Measurements from ENCODE around the gene TNNT2.

Gene TNNT2

GRCh38 chr1:201403359-201403758 is 25.9 kb upstream of the TNNT2 start:
- no peak for DNase-seq

- no peak for DNase-seq
These were observed 24.2 kb upstream of the TNNT2 start for GRCh38 chr1:201401700-201402099.

DNA sequence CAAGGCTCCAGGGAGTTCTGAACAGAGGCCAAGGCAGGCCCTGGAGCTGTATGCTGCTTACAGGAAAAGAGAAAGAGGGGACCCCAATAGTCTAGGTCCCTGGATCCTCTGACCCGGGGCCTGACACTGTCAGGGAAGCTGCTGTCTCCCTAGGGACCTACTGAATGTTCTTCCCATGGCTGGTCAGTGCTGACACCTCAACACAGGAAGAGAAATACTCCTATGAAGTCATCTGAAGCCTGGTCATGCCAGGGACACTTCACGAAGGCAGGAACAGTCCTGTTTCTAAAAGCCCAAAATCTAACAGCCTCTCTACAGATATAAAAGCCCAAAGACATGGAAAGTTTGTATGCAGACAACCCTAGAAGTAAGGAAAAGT is 23.4 kb upstream of the TNNT2 start:
- DNase-seq, result no peak

DNA sequence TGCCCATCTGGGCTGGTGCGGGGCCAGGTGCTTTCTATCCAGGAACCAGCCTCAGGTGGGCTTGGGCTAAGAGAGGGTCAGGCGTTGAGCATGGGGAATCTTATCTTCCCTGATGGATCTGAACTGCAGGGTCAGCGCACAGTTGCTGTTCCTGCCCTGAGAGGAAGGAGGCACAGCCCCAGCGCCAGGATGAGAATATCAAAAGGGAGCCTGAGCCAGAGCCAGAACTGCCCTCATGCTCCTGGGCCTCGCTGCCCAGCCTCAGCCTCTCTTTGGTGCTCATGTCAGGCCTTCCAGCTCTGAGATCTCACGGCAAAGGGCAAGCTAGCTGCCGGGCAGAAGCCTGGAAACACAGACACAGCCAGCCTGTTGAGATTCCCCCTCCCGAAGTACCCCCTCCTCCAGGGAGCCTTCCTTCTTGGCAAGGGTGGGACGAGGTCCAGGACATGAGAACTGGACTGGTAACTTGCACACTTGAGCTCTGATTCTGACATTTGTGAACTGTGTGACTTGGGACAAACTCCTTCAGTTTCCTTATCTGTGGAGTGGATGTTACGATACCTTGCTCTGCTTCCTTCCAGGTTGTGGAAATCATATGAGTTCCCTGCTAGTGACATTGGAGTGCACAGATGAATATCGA is 22.9 kb upstream of the TNNT2 start:
- no peak for DNase-seq

- DNase-seq, result peak in 1 of 56 donors; percentile 25
These were observed 22.1 kb upstream of the TNNT2 start for GRCh38 chr1:201399352-201400126.

DNA sequence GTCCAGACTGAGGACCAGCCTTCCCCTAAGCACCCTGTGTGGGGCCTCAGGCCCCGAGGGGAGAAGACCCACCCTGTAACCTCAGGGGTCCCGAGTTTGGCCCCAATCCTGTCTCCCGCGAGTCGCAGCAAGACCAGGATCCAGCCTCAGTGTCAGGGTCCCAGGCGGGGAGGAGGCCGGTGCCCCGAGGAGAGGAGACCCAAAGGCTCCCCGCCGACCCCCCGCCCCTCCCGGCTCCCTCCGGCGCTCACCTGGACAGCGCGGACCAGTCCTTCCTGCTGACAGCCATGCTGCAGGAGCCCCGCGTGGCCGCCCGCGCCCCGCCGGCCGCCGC is 21.5 kb upstream of the TNNT2 start, which contains the start of gene LAD1:
TSS of gene LAD1 (minus strand) at position 307 of the 334 bp plus-strand sequence. CDS start at position 289, 18 bp downstream.
- DNase-seq, result no peak

- DNase-seq, result no peak
These were observed 20.2 kb upstream of the TNNT2 start for GRCh38 chr1:201397675-201398074.

- DNase-seq, result no peak
These were observed 19.5 kb upstream of the TNNT2 start for GRCh38 chr1:201396861-201397464.

DNA sequence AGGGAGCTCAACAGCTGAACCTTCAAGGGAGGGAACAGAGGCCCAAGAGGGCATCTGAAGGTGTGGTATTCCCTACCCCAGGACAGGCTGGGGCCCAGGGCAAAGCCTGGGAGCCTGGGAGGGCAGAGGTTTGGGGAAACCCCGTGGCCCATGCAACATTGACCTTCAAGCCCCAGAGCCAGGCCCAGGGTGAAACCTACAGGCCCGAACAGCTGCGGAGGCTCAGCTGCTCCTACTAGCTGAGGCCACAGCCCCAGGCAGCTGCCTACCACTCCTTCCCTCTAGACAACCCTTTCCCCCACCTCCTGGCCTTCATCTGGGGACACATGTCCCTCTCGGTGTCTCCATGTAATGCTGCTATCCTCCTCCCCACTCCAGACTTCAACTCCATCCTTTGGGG is 18.5 kb upstream of the TNNT2 start:
- no peak for DNase-seq

DNA sequence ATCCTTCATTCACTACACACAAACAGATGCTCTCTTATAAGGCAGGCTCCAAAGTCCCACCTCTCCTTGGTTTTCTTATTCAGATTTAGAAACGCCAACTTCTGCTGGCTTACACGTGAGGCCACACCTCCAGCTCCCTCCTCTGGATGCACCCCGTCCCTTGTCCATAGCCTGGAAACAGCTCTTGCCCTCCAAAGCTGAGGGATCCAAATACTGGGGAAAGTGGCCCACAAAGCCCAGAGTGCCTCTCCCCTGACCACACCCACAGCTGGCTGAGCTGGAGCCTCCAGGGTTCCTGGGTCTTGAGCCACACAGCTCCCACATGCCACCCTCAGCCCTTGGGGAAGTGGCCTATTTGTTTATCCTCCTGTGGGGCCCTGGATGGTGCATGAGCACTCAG is 17.1 kb upstream of the TNNT2 start:
- DNase-seq, result no peak

GRCh38 chr1:201393076-201393475 is 15.6 kb upstream of the TNNT2 start:
- no peak for DNase-seq

- DNase-seq, result no peak
These were observed 14.4 kb upstream of the TNNT2 start for GRCh38 chr1:201391651-201392511.

GRCh38 chr1:201391225-201391624 is 13.7 kb upstream of the TNNT2 start:
- DNase-seq, result no peak

DNA sequence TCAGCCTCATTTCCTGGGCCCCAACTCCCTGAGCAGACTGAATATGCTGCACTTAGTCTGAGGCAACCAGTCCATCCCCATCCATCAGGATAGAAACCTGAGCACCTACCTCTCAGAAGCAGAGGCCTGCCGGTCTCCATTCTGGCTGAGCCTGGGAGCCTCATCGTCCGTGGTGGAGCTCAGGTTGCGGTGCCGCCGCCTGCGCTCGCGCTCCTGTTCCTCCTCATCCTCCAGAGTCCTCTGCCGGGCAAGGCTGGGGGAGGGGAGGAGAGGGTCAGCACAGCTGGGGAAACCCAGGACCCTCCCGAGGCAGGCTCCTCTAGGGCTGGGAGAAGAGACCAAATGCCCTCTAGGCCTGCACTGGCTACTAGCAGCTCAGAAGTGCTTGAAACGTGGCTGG is 11.6 kb upstream of the TNNT2 start:
- DNase-seq, result no peak

GRCh38 chr1:201386208-201386607 is 8.7 kb upstream of the TNNT2 start:
- DNase-seq, result no peak

DNA sequence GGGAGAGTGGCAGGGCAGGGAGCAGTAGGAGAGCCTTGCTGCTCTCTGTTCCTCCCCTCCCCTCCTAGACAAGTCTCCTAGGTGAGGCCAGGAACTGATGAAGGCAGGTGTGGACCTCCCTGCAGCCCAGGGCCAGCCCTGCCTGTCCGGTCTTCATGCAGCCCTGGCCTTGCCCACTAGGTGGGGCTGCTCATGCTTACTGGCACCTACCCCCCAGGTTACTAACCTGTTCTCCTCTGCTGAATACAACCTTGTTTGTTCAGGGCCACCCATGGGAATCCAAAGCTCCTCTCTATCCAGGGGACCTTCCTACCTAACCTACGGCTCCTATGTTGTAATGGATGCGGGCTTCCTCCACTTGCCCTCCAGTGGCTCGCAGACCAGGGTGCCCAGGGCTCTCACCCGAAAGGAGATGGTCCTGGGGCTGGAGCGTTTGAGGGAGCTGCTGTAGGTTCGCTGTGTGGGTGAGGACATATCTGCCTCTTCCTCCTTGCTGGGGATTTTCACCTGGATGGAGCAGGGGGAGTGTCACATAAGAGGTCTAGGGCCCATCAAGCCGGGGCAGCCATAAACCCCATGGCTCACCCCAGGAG is 7.9 kb upstream of the TNNT2 start:
- peak in 9 of 56 donors; percentile 3 to 41 (median 10) for DNase-seq

DNA sequence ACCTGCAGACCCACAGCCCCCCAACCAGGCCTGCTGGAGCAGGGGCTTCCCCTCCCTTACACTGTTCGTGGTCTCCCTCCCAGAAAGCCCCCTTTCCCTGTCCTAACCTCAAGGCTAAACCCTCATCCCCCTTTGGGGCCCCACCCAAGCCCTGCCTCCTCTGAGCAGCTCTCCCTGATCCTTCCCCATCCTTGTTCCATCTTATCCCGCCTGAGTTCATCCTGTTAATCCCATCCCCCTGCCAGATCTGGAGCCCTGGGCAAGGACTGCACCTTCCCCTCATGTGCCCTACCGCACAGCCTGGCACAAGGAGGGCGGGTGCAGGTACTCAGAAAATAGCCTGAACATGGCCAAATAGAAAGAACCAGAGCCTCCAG is 6.9 kb upstream of the TNNT2 start:
- no peak for DNase-seq

GRCh38 chr1:201383647-201384405 is 6.3 kb upstream of the TNNT2 start:
- DNase-seq, result no peak

DNA sequence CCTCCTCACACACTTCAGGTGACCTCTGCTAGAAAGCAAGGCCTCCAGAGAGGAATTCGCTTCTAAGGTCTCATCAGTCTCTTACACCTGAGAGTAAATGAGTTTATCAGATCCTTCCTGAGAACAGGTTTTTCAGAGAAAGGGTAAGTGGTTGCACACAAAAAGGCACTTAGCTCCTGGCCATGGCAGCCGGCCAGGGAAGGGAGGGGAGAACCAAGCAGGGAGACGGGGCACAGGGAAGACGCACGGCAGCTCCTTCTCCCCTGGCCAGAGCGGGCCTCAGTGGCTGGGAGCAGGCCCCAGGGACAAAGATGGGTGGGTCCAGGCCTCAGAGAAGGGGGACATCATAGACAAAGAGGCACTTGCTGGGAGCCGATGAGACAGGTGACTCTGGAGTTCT is 3.6 kb upstream of the TNNT2 start:
- DNase-seq, result no peak

DNA sequence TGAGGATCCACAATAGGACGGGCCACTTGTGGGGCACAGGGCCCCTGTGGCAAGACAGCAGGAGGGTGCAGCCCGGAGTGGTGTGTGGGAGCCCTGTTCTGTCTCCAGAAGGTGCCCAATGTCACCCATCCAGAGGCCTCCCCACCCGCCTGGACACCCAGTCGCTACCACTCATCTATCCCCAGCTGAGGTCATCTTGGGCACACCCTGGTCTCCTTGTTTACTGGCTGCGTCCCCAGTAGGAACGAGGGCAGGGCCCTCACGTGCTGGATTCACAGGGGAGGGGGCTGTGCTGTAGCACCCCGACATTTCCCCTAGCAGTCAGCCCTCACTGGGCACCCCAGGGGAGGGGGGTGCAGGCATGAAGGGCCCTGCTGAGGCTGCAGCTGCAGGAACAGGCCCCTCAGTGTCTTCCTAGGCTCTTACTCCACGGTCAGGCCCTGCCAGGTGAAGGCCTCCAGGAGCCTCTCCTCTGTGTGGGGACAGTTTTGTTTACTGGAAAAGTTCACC is 2.3 kb upstream of the TNNT2 start:
- DNase-seq, result no peak

Measured in amygdala (tissue), 56 donors.